T-helper 1 cell (primary cell): ENCODE measurements around the gene TRMT44.
"Not testable (repeated sequence)": the region's sequence is repeated elsewhere in the genome, so short reads cannot be mapped to it uniquely, and the experiment has no call there.

Experiments used
- DNase-seq, 5 donors: peaks; one replicate each; pipeline ENCODE4 v3.0.0-alpha.2; 2012 to 2020

TRMT44 gene

GRCh38 chr4:8407756-8408155 is 32.8 kb upstream of the TRMT44 start:
- DNase-seq, result no peak

- DNase-seq, result peak; percentile 37 to 77 (median 68)
Measured at GRCh38 chr4:8409264-8410065, 31.1 kb upstream of the TRMT44 start.

- DNase-seq, result no peak
Measured at GRCh38 chr4:8410066-8410625, 30.4 kb upstream of the TRMT44 start.

GRCh38 chr4:8410641-8411271 is 29.8 kb upstream of the TRMT44 start:
- DNase-seq, result no peak

GRCh38 chr4:8411351-8412180 is 29.0 kb upstream of the TRMT44 start:
- no peak for DNase-seq

GRCh38 chr4:8412288-8412687 is 28.3 kb upstream of the TRMT44 start:
- no peak for DNase-seq

- peak in 4 of 5 donors; percentile 11 to 77 (median 41) for DNase-seq
Measured at GRCh38 chr4:8414377-8414776, 26.2 kb upstream of the TRMT44 start.

GRCh38 chr4:8417071-8417614 is 23.4 kb upstream of the TRMT44 start:
- no peak for DNase-seq

GRCh38 chr4:8419222-8420041 is 21.1 kb upstream of the TRMT44 start:
- DNase-seq, result peak in 1 of 5 donors; percentile 82

GRCh38 chr4:8420151-8420550 is 20.4 kb upstream of the TRMT44 start:
- DNase-seq, result not testable (repeated sequence)

GRCh38 chr4:8422327-8422726 is 18.2 kb upstream of the TRMT44 start:
- DNase-seq, result no peak

GRCh38 chr4:8422786-8423185 is 17.8 kb upstream of the TRMT44 start:
- no peak for DNase-seq

GRCh38 chr4:8427262-8427661 is 13.3 kb upstream of the TRMT44 start:
- DNase-seq, result no peak

GRCh38 chr4:8427761-8428287 is 12.8 kb upstream of the TRMT44 start:
- peak in 1 of 5 donors; percentile 27 for DNase-seq

GRCh38 chr4:8428288-8429097 is 12.1 kb upstream of the TRMT44 start:
- peak; percentile 77 to 87 (median 86) for DNase-seq

GRCh38 chr4:8431553-8431952 is 9.0 kb upstream of the TRMT44 start:
- no peak for DNase-seq

- DNase-seq, result no peak
Measured at GRCh38 chr4:8433136-8433535, 7.4 kb upstream of the TRMT44 start.

- DNase-seq, result no peak
Measured at GRCh38 chr4:8434251-8435073, 6.1 kb upstream of the TRMT44 start.

GRCh38 chr4:8435656-8436121 is 4.9 kb upstream of the TRMT44 start:
- DNase-seq, result peak in 2 of 5 donors; percentile 17 to 60

- no peak for DNase-seq
Measured at GRCh38 chr4:8437281-8437680, 3.3 kb upstream of the TRMT44 start.
